DMS153 (cell line): Measurements from ENCODE around the gene VAV3.

Source experiments
- DNase-seq: peaks from one replicate; lab custom pipeline; 2025; lab: John Stamatoyannopoulos, UW

VAV3 gene

GRCh38 chr1:107590087-107590486 lies 374.9 kb downstream of the VAV3 start:
- no peak for DNase-seq

GRCh38 chr1:107588321-107588720 lies 376.7 kb downstream of the VAV3 start:
- DNase-seq: no peak

DNA sequence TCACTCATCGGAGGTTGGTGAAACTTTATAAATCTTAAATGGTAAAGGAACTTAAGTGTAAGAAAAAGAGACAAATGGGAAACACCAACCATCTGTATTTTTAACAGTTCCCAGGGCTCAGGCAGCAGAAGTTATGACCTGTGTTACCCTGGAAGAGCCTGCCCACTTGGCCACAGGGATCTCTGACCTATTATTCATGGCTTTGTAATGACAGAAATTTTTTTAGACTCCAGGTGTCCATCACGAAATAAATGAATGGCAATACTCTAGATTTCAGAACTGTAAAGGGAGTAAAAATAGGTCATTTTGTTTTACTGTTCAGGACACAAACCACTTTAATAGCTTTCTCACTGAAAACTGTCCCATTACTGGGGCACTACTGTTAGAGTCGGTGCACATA lies 389.8 kb downstream of the VAV3 start:
- no peak for DNase-seq

- DNase-seq: no peak
Observed at GRCh38 chr1:107574044-107574443, 390.9 kb downstream of the VAV3 start.

GRCh38 chr1:107572674-107573211 lies 392.2 kb downstream of the VAV3 start:
- peak; percentile 6 for DNase-seq

DNA sequence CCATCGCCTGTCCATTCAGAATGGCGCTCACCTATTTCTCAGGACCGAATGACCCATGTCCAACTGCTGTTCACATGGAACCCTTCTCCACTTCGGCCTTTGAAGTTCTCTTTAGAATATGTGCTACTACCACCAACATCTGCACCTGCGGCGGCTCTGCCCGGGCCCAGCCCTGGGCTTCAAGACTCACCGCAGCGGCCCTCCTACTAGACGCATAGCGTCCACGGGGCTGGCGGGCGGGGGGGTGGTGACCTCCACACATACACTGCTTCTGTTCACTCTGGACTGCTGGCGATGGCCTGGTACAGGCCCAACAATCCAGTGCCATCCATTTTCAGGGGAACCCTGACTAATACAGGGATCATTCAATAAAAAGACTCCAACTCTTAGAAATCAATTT lies 394.2 kb downstream of the VAV3 start:
- no peak for DNase-seq

- no peak for DNase-seq
Observed at GRCh38 chr1:107563441-107563840, 401.5 kb downstream of the VAV3 start.

DNA sequence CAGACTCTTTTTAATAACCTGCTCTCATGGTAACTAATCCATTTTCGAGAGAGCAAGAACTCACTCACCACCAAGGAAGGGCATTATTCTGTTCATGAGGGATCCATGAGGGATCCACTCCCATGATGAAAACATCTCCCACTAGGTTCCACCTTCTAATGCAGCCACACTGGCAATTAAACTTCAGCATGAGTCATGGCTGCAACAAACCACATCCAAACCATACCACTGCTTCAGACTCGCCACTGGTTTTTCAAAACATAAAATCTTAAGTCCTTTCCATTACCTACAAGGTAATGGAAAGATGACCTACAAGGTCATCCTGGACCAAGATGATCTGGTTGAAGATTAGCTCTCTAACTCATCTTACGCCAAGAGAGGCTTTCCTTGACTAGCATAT lies 405.1 kb downstream of the VAV3 start:
- no peak for DNase-seq

DNA sequence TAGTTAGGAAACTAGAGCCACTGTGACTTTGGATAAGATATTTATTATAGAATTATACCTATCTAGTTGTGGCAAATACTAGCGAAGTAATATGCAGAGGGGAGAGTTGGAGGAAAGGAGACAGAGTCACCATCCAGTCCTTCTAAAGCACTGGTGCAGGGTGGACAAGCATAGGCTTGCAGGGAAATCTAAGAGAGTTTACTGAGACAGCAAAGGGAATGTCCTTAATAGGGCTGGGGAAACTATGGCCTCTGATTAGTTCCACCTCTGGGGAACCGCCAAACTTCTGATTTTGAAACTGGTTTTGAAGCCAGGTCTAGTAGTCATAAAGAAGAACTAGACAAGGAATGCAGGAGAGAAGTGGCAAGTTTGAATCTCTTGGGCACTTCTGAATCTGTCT lies 407.9 kb downstream of the VAV3 start:
- no peak for DNase-seq

DNA sequence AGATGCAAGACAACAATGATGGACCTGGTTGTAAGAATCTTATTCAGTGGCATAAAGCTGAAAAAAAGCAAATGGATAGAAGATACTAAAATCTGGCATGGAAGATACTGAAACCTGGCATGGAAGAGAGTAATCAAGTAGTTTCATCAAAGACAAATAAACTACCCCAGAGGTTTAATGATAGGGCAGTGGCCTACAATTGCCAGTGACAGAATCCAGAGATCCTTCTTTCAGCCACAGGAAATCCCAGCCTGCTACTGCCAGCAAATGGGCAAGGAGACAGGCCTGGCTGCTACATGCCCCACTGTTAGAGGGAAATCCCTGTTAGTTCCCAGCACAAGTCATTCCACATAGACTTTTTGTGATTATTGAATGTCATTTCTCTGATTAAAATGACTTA lies 409.4 kb downstream of the VAV3 start:
- no peak for DNase-seq

DNA sequence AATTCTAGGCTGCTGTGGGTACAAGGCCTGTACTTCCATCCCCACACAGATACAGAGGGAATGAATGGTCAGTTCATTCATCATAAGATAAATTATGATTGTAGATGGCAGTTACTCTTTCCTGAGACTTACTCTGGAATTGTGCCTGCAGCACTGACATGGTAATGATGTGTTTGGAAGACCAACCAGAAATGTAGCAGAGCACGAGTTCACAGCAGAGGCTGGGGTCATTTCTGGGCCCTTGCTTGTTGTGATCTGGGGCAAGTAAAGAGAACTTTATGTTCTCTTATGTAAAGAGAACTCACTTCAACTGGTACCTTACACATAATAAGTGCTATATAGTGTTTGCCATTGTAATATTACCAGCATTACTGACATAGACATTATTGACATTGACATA lies 412.2 kb downstream of the VAV3 start:
- no peak for DNase-seq

DNA sequence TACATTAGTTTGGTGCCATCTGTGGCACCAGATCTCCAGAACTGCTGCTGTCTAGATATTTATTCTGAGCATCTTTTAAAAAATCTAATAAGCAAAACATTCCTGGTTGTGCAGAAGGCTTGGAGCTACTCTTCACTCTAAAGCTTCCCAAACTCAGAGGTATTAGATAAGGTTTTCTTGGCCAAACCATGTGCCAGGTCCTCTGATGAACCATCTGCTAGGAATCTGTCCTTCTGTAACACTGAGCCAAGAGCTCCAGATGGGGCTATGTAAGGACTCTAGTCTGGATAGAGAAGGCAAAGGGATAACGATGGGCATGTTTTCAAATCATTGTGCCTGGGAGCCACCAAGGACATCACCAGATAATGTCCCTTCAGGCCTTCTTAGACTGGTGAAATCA lies 413.5 kb downstream of the VAV3 start:
- no peak for DNase-seq

- DNase-seq: no peak
Observed at GRCh38 chr1:107550358-107550757, 414.6 kb downstream of the VAV3 start.

DNA sequence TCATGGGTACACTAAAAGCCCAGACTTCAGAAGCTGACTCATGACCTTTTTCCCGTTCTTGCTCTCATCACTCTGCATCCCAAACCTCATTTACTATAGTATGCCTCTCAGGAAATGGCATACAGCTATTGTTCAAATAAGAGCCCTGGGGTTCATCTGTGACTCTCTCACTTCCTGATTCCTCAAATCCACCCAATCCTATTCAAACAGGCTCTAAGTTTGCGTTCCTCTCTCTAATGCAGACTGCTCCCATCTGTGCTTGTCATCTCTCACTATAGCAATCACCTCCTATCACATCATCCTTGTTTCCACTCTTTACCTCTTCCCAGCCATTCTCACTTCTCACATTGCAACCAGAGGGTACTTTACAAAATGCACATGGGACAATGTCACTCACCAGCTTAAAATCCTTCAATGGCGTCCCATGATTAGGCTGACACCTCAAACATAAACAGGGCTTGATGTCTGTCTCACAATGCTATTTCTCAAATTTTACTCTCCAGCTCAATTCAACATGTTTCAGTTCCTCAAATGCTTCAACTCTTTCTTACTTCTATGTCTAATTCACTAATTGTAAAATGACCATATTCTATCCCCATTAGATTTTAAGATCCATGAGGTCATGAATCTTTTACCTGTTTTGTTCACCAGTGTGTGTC lies 415.7 kb downstream of the VAV3 start:
- DNase-seq: no peak

DNA sequence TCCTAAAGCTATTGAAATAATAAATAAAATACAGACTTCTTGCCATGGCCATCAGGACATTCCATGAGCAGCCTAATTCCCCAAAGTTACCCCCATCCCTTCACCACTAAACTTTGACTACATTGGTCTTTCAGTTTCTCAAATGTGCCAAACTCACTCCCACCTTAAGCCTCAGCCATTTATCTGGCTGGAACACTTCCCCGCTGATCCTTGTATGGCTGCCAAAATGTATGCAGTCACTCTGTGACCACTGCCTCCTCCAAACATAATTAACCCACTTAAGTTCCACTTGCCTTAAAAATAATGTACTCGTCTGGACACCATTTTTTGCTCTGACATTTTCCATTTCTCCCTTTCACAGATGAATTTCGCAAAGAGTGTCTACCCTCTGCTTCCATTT lies 416.7 kb downstream of the VAV3 start:
- DNase-seq: no peak

DNA sequence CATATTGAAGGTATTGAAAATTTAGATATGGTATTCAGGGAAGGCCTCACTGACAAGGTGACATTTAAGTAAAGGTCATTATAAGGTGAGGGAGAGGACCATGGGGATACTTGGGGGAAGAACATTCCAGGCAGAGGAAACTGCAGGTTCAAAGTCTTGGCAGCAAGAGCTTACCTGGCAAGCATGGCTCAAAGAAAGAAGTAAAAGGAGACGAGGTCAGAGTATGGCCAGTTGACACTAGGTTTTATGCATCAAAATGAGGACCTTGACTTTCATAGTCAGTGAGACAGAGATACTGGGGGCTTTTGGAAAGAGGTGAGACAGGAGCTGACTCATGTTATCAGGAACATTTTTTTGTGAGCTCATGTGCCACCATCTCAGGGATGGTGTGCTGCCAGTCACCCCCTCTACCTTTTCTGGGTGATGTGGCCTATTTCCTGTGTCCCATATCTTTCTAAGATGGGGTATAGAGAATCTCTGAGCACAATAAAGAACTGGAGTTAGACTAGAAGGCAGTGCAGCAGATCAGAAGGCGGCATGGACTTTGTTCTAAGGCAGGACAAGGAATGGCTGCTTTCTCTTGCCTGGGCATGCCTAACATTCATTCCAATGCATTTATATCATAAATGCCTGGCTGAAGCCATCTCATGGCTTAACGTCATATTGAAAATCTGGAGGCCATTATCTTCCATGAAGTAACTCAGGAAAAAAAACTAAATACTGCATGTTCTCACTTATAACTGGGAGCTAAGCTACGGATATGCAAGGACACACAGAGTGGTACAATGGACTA lies 417.4 kb downstream of the VAV3 start:
- DNase-seq: no peak

DNA sequence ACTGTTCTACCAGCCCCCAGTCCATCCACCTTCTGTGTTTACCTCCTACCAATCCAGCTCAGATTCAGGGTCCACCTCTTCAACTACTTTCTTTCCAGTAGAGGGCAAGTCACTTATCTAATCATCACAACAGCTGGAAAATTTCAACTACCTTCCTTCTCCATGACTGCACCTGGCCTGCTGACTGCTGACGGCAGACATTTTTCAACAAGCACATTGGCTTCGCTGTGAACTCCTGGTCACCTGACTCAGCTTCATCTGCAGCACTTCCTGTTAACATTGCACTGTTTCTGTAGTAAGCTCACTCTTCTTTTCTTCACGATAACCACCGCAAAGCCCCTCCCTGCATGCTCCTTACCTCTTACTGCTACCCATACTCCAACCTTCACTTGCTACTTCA lies 418.4 kb downstream of the VAV3 start:
- DNase-seq: no peak

- no peak for DNase-seq
Observed at GRCh38 chr1:107545879-107546278, 419.1 kb downstream of the VAV3 start.

DNA sequence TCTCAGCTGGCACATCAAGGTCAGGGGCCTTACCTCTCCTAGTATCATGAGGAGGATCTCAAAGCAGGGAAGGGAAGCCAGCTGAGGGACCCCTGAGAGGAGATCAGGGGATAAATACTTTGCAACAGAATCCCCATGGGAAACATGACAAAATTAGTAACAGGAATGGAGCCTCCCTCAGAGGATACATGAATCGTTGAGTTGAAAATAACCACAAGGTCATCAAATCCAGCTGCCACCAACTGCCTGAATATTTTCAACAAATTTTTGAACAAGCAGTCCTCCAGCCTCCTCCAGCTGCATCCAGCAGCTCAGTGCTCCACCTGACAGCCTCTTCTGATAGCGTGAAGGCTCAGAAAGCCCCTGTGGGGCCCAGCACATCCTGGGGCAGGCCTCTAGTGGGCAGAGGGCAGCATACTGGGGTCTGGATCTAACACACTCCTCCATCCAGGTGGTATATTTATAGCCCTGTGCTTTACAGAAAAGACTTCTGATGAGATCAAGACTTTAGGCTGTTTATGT lies 419.9 kb downstream of the VAV3 start:
- no peak for DNase-seq

- no peak for DNase-seq
Observed at GRCh38 chr1:107544285-107544684, 420.7 kb downstream of the VAV3 start.

GRCh38 chr1:107541412-107541811 lies 423.6 kb downstream of the VAV3 start:
- DNase-seq: no peak

DNA sequence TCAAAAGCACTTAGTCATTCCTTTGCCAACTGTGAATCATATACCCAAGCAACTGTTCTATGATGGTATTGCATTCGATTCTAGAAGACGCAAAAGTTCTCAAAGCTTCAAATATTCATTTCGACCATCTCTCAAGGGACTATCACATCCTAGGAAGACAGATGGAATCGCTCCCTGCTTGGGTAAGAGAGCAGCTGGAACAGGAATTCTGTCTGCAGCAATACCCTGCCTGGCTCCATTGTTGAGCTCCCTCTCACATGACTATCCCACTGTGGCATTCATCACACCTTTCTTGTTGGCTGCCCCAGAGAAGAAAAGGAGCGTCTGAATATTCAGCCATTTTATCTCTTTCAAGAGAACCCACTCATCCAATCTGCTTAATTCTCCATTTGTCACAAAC lies 426.5 kb downstream of the VAV3 start:
- DNase-seq: no peak

DNA sequence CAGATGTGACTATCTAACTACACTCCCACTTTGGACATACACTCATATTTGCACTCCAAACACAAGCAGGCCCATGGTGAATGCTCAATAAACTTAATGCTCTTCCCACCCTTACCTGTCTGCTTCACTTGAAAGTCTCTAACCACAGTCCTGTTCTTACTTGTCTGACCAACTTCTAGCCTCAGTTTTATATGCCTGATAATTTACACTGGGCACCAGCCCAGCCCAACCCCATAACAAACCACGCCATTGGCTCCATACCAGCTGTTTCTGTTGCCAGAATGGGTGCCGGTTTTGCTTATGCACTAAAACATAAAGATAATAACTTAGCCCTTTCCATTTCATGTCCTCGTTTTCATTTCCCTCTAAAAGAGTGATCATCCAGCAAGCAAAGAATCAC lies 428.7 kb downstream of the VAV3 start:
- no peak for DNase-seq
